ENCODE results near the gene NFIA. TPM values are rescaled to one million over a fixed set of nuclear protein-coding genes. Genes with fewer than 3 reads are reported as not detected.

NFIA gene
- total RNA-seq, 1 experiment from 2014 or later = 38.6 TPM

DNA sequence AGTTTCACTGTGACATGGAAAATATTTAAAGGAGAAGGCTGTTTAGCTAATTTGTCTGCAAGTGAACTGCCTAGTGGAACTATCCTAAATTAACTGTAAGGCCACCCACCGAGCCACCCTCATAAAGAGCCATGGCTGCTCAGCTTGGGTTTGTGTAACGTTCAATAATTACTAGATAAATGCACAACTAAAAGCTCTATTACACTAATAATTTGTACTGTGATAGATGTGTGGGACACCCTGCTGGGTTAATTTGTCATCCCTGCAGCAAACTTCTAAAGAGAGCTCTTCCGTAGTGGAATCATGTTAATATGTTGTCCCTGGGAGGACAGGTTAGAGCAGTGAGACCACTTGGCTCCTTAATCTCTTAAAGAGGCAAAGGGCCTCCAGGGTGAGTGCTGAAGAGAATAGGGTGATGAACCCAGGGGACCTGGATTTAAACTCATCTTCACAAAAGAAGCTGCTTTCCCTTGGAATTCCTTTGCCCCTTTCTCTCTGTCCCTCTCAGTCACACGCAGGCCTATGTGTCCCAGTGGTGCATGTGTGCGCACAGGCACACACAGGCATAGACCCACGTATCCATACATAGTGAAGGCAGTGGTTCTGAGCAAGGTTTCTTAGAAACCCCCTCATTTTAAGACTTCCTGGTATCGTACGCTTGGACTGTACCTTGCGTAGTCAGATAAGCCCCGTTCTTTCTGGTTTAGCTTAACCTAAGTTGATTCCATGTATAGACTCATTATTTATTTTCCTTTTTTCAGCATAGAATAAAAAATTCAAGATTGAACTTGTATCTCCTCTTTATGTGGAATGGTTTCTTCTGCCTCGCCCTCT lies 310.3 kb downstream of the NFIA start:
- H3K4me1 Mint-ChIP-seq (ENCODE audit: low read depth, unreplicated experiment) = no peaks in the 10 kb centered on the region
- no peaks in the 10 kb centered on the region for H3K27me3 Mint-ChIP-seq (ENCODE audit: unreplicated experiment)
- intact Hi-C loops (cut with micrococcal nuclease; ENCODE audit: unreplicated experiment) = no loop called here
- no peaks in the 10 kb centered on the region for H3K36me3 Mint-ChIP-seq (ENCODE audit: insufficient read depth, unreplicated experiment)
- H3K4me3 Mint-ChIP-seq (ENCODE audit: low read depth, unreplicated experiment) = no peak overlapping the region
- DNase-seq = no peak
- no peak overlapping the region for H3K27ac Mint-ChIP-seq (ENCODE audit: unreplicated experiment)
- CTCF ChIA-PET = no interaction called here
- no peaks in the 10 kb centered on the region for H3K9me3 Mint-ChIP-seq (ENCODE audit: low read depth, unreplicated experiment)
- BruUV-seq (replicated peaks) = no TSS peak
- TF ChIP-seq, protein P1, sequence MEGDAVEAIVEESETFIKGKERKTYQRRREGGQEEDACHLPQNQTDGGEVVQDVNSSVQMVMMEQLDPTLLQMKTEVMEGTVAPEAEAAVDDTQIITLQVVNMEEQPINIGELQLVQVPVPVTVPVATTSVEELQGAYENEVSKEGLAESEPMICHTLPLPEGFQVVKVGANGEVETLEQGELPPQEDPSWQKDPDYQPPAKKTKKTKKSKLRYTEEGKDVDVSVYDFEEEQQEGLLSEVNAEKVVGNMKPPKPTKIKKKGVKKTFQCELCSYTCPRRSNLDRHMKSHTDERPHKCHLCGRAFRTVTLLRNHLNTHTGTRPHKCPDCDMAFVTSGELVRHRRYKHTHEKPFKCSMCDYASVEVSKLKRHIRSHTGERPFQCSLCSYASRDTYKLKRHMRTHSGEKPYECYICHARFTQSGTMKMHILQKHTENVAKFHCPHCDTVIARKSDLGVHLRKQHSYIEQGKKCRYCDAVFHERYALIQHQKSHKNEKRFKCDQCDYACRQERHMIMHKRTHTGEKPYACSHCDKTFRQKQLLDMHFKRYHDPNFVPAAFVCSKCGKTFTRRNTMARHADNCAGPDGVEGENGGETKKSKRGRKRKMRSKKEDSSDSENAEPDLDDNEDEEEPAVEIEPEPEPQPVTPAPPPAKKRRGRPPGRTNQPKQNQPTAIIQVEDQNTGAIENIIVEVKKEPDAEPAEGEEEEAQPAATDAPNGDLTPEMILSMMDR (IDR thresholded peaks at IDR 0.05; ENCODE audit: unreplicated experiment) = no peak

GRCh38 chr1:61393575-61393974 lies 311.2 kb downstream of the NFIA start:
- no peak for DNase-seq
- CTCF ChIA-PET = no interaction called here

DNA sequence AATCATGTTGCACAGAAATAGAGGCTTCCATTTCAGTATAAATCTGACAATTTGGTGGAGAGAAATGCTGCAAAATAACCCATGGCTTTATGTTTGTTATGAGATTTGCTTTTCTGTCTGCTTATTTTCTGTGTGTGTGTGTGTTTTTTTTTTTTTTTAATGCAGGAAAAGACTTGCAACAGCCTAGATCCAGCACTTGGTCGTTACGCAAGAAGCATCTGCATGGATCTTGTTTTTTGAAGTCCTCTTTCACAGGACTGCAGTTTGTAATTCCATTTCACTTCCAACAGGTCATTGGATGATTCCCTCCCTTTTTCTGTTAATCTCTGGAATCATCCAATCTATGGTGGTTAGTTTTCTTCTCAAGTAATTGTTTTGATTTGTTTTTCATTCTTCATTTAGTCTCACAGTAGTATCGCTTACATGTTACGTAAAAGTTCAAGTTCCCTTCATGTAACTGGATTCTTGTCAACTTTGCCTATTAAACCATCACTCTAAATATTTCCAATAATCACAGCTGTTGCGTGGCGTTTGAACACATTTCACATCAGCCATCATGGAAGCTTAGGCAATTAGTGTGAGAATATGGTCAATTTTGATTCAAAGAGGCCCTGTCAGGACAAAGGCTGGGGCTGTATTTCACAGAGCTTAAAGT lies 312.9 kb downstream of the NFIA start:
- Mint-ChIP-seq H3K9me3 (ENCODE audit: low read depth, unreplicated experiment) (no peaks in the 10 kb centered on the region), H3K36me3 (ENCODE audit: insufficient read depth, unreplicated experiment) (no peaks in the 10 kb centered on the region), H3K4me3 (ENCODE audit: low read depth, unreplicated experiment) (no peak overlapping the region), H3K27ac (ENCODE audit: unreplicated experiment) (no peak overlapping the region), H3K27me3 (ENCODE audit: unreplicated experiment) (no peaks in the 10 kb centered on the region), H3K4me1 (ENCODE audit: low read depth, unreplicated experiment) (peaks cover 11% of the 10 kb centered on the region)
- TF ChIP-seq, protein P1 (IDR thresholded peaks at IDR 0.05; ENCODE audit: unreplicated experiment) = no peak
- BruUV-seq (replicated peaks) = no TSS peak
- CTCF ChIA-PET = no interaction called here
- no peak for DNase-seq
- intact Hi-C loops (cut with micrococcal nuclease; ENCODE audit: unreplicated experiment) = no loop called here

More at GRCh38 chr1:61393575-61393974, 311.2 kb downstream of the NFIA start:
- H3K36me3 Mint-ChIP-seq (ENCODE audit: insufficient read depth, unreplicated experiment) = no peaks in the 10 kb centered on the region
- H3K9me3 Mint-ChIP-seq (ENCODE audit: low read depth, unreplicated experiment) = no peaks in the 10 kb centered on the region
- intact Hi-C loops (cut with micrococcal nuclease; ENCODE audit: unreplicated experiment) = no loop called here
- no peaks in the 10 kb centered on the region for H3K27me3 Mint-ChIP-seq (ENCODE audit: unreplicated experiment)
- H3K27ac Mint-ChIP-seq (ENCODE audit: unreplicated experiment) = no peak overlapping the region
- BruUV-seq (replicated peaks) = no TSS peak
- no peak overlapping the region for H3K4me3 Mint-ChIP-seq (ENCODE audit: low read depth, unreplicated experiment)
- TF ChIP-seq, protein P1 (IDR thresholded peaks at IDR 0.05; ENCODE audit: unreplicated experiment) = no peak
- no peaks in the 10 kb centered on the region for H3K4me1 Mint-ChIP-seq (ENCODE audit: low read depth, unreplicated experiment)

- Mint-ChIP-seq H3K27me3 (ENCODE audit: unreplicated experiment) (no peaks in the 10 kb centered on the region), H3K36me3 (ENCODE audit: insufficient read depth, unreplicated experiment) (no peaks in the 10 kb centered on the region), H3K9me3 (ENCODE audit: low read depth, unreplicated experiment) (no peaks in the 10 kb centered on the region), H3K4me3 (ENCODE audit: low read depth, unreplicated experiment) (no peak overlapping the region), H3K4me1 (ENCODE audit: low read depth, unreplicated experiment) (peaks cover 25% of the 10 kb centered on the region), H3K27ac (ENCODE audit: unreplicated experiment) (no peak overlapping the region)
- intact Hi-C loops (cut with micrococcal nuclease; ENCODE audit: unreplicated experiment) = no loop called here
- no peak for DNase-seq
- TF ChIP-seq, protein P1 (IDR thresholded peaks at IDR 0.05; ENCODE audit: unreplicated experiment) = no peak
- CTCF ChIA-PET = no interaction called here
- no TSS peak for BruUV-seq (replicated peaks)
Observed at GRCh38 chr1:61397495-61397894, 315.1 kb downstream of the NFIA start.

All from Calu3 (cell line).